BJ (cell line): ENCODE measurements around the gene SERPINA9. TPM values are rescaled to one million over a fixed set of nuclear protein-coding genes. Genes with fewer than 3 reads are reported as not detected.

Experiments used
- CTCF ChIA-PET: fragments of 350-600 bp; formaldehyde crosslinking; extraction: SDS; loops from one replicate; lab custom pipeline; 2021; ENCODE audit warnings: antibody characterized with exemption, inconsistent platforms; lab: Yijun Ruan, JAX
- POLR2A ChIA-PET: fragments of 300-600 bp; sonication (Branson Sonifier 250); formaldehyde crosslinking; extraction: SDS; loops from one replicate; lab custom pipeline; 2021; ENCODE audit warnings: antibody characterized with exemption; lab: Charles Lee
- DNase-seq: peaks from one replicate; pipeline ENCODE4 v3.0.0-alpha.2; 2011; ENCODE audit warnings: low read depth
- H3K27me3 ChIP-seq: 2 replicates; pipeline ENCODE4 v1.6.0; 2011; ENCODE audit warnings: low read length; ENCODE audit not compliant: control insufficient read depth, insufficient read depth
- H3K36me3 ChIP-seq: 2 replicates; pipeline ENCODE4 v1.5.1; 2011; ENCODE audit warnings: low read length; ENCODE audit not compliant: control insufficient read depth, insufficient read depth
- H3K4me3 ChIP-seq: 2 replicates; pipeline ENCODE4 v1.5.1; 2011; ENCODE audit warnings: low read depth, mild to moderate bottlenecking, control low read depth, low read length
- polyA plus RNA-seq: library from polyadenylated mRNA; depleted of rRNA; stranded (reverse); fragments of >200 nt; gene quantifications from 2 replicates; pipeline ENCODE4 v1.2.3, GENCODE V29; 2011
- TF ChIP-seq, protein P1 (sequence below): IDR thresholded peaks from 2 replicates; pipeline ENCODE4 v1.5.1; 2011; ENCODE audit warnings: low read depth, mild to moderate bottlenecking, control low read depth, inconsistent platforms, low read length, moderate library complexity; ENCODE audit not compliant: insufficient read depth

The SERPINA9 gene
- polyA plus RNA-seq, 1 experiment: 0.12 TPM

DNA sequence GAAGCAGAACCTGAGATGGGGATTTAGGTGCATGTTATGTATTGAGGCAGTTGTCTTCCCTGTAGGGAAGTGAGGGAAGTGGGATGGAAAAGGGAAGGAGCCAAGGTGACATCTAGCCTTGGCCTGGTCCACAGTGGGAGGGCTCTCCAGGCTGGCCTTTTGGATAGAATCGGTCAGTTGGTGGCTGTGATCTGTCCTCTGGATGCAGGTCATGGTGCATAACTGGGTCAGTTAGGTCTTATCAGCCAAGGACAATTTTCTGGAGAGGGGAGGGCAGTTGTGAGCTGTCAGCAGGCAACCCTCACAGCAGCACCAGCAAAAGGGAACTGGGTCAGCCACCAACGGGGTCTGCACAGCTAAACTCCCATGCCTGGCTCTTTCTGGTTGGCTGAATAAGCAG lies 23.7 kb upstream of the SERPINA9 start:
- H3K27me3 ChIP-seq: no peaks in the 10 kb centered on the region
- CTCF ChIA-PET: interaction anchor here (6.6 kb wide), 1 partner anchor 13 kb away, joined by 37 read pairs; no protein-coding TSS in a partner anchor
- no peak overlapping the region for H3K4me3 ChIP-seq
- POLR2A ChIA-PET: no interaction called here
- H3K36me3 ChIP-seq: no peaks in the 10 kb centered on the region
- DNase-seq: no peak
- TF ChIP-seq, protein P1, sequence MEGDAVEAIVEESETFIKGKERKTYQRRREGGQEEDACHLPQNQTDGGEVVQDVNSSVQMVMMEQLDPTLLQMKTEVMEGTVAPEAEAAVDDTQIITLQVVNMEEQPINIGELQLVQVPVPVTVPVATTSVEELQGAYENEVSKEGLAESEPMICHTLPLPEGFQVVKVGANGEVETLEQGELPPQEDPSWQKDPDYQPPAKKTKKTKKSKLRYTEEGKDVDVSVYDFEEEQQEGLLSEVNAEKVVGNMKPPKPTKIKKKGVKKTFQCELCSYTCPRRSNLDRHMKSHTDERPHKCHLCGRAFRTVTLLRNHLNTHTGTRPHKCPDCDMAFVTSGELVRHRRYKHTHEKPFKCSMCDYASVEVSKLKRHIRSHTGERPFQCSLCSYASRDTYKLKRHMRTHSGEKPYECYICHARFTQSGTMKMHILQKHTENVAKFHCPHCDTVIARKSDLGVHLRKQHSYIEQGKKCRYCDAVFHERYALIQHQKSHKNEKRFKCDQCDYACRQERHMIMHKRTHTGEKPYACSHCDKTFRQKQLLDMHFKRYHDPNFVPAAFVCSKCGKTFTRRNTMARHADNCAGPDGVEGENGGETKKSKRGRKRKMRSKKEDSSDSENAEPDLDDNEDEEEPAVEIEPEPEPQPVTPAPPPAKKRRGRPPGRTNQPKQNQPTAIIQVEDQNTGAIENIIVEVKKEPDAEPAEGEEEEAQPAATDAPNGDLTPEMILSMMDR: no peak

DNA sequence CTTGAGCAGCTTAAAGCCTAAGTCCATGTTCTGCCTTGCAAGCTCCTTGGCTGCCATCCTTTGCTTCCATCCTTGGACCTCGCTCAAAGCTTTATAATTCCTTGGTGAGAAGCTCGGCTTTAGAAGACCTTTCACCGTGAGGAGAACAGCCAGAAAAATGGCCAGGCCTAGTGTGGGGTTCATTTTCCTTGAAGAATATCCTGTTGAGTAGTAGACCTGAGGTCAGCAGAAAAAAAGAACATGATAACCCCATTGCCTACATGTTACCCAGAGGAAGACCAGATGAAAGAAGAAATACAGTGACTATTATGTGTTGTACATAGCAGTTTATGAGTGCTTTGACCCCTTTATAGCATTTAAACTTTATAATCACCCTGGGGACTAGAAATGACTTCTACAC lies 22.2 kb upstream of the SERPINA9 start:
- H3K27me3 ChIP-seq: no peaks in the 10 kb centered on the region
- no peak for DNase-seq
- TF ChIP-seq, protein P1: no peak
- H3K36me3 ChIP-seq: no peaks in the 10 kb centered on the region
- CTCF ChIA-PET: interaction anchor here (6.6 kb wide), 1 partner anchor 11 kb away, joined by 37 read pairs; no protein-coding TSS in a partner anchor
- no peak overlapping the region for H3K4me3 ChIP-seq
- POLR2A ChIA-PET: no interaction called here

DNA sequence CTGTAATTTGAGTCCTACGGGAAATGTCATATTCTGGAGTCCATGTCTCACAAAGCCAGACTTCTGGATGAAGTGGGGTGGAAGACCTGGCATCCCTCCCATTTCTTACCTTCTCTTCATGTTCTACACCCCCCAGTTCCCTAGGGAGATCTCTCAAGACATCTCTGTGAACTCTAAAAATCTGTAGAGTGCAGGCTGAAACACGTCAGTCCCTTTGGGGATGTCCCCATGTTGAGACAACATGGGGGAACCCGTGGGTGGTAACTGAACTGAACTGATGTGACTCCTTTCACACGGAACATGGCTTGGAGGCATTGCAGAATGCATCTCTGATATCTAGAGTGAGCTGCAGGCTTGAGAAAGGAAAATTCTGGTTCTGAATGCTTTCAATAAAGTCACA lies 18.1 kb upstream of the SERPINA9 start:
- Histone ChIP-seq H3K27me3 (no peaks in the 10 kb centered on the region), H3K36me3 (no peaks in the 10 kb centered on the region), H3K4me3 (no peak overlapping the region)
- DNase-seq: no peak
- CTCF ChIA-PET: interaction anchor here (1.2 kb wide), 1 partner anchor 8 kb away, joined by 4 read pairs; no protein-coding TSS in a partner anchor
- POLR2A ChIA-PET: no interaction called here
- TF ChIP-seq, protein P1: no peak

DNA sequence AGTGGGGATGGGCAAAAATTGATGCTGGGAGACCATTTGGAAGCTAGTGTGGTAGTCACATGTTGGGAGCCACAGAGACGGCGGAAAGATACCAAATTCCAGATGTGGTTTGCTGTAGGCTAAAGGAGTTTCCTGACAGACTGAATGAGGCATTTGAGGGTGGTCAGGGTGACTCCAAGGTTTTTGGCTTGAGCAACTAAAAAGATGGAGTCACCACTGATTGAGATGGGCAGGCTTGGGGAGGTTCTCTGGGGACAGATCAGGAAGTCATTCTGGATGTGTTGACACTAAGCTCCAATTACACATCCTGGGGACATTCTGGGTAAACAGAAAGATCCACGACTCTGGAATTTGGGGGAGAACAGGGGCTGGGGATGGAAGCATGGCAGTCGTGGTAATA lies 15.5 kb upstream of the SERPINA9 start:
- Histone ChIP-seq H3K36me3 (no peaks in the 10 kb centered on the region), H3K4me3 (no peak overlapping the region), H3K27me3 (no peaks in the 10 kb centered on the region; the same call in 1 of the 2 replicates)
- no peak for DNase-seq
- ChIA-PET POLR2A (no interaction called here), CTCF (interaction anchor here (0.6 kb wide), 2 partner anchors 51 to 57 kb away, joined by 3 read pairs; no protein-coding TSS in a partner anchor)
- TF ChIP-seq, protein P1: no peak

DNA sequence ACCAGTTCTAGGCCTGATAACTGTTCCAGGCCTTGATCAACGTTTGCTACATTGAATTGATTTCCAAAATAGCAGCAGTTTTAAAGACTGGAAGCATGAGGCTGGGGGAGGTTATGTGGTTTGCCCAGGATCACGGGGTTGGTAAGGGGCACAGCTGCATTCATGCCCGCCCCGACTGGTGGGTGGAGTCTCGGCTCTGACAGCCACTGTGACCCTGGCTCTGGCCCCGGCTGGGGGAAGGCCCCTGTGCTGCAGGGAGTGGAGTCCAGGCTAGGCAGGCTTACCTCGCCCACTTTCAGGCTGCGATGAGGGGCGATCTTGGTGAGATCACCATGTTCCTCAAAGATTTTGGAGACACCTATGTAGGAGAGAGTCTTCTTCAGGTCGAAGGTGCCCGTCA lies 13.3 kb upstream of the SERPINA9 start:
- ChIA-PET POLR2A (no interaction called here), CTCF (no interaction called here)
- Histone ChIP-seq H3K27me3 (no peaks in the 10 kb centered on the region; the same call in 1 of the 2 replicates), H3K36me3 (no peaks in the 10 kb centered on the region), H3K4me3 (no peak overlapping the region)
- TF ChIP-seq, protein P1: no peak
- DNase-seq: no peak
